HG03378 (cell line): ENCODE measurements around the gene OR5K1.

Source experiments
- ATAC-seq: cut with Tn5 transposase; IDR thresholded peaks from one replicate; pipeline ENCODE4 v1.9.1; 2021; ENCODE audit warnings: mild to moderate bottlenecking, moderate library complexity; ENCODE audit not compliant: unreplicated experiment

OR5K1 gene

GRCh38 chr3:98462901-98463300 lies at the start of gene OR5K1:
TSS of gene OR5K1 (plus strand) at chr3:98463201. CDS start at chr3:98469577, 6,376 bp downstream.
- ATAC-seq, result no peak

GRCh38 chr3:98432575-98432974 lies 30.4 kb upstream of the OR5K1 start:
- ATAC-seq, result no peak

GRCh38 chr3:98433764-98434163 lies 29.2 kb upstream of the OR5K1 start:
- ATAC-seq, result no peak

- ATAC-seq, result no peak
Measured at GRCh38 chr3:98434412-98434811, 28.6 kb upstream of the OR5K1 start.

GRCh38 chr3:98440283-98440682 lies 22.7 kb upstream of the OR5K1 start:
- no peak for ATAC-seq

GRCh38 chr3:98445949-98446406 lies 17.0 kb upstream of the OR5K1 start:
- peak; percentile 95 for ATAC-seq

GRCh38 chr3:98449606-98450193 lies 13.3 kb upstream of the OR5K1 start:
- ATAC-seq, result peak; percentile 29

GRCh38 chr3:98450372-98450771 lies 12.6 kb upstream of the OR5K1 start:
- ATAC-seq, result no peak

GRCh38 chr3:98453827-98454226 lies 9.2 kb upstream of the OR5K1 start:
- no peak for ATAC-seq

- ATAC-seq, result no peak
Measured at GRCh38 chr3:98454929-98455328, 8.1 kb upstream of the OR5K1 start.

GRCh38 chr3:98457543-98457942 lies 5.5 kb upstream of the OR5K1 start:
- no peak for ATAC-seq

GRCh38 chr3:98460220-98460619 lies 2.8 kb upstream of the OR5K1 start:
- no peak for ATAC-seq

- no peak for ATAC-seq
Measured at GRCh38 chr3:98482717-98483482, 19.9 kb downstream of the OR5K1 start.

GRCh38 chr3:98483626-98484025 lies 20.6 kb downstream of the OR5K1 start:
- no peak for ATAC-seq

- no peak for ATAC-seq
Measured at GRCh38 chr3:98497381-98497780, 34.4 kb downstream of the OR5K1 start, which contains the start of gene OR5K2. TSS of gene OR5K2 (plus strand) at chr3:98497681. CDS start at chr3:98497681, 0 bp downstream.

- ATAC-seq, result no peak
Measured at GRCh38 chr3:98500019-98500418, 37.0 kb downstream of the OR5K1 start.

GRCh38 chr3:98501270-98501669 lies 38.3 kb downstream of the OR5K1 start:
- ATAC-seq, result no peak

GRCh38 chr3:98501863-98502576 lies 39.0 kb downstream of the OR5K1 start:
- no peak for ATAC-seq

- ATAC-seq, result no peak
Measured at GRCh38 chr3:98504539-98504938, 41.5 kb downstream of the OR5K1 start.

- no peak for ATAC-seq
Measured at GRCh38 chr3:98508582-98508981, 45.6 kb downstream of the OR5K1 start.

GRCh38 chr3:98512576-98512975 lies 49.6 kb downstream of the OR5K1 start:
- ATAC-seq, result no peak

GRCh38 chr3:98513091-98513511 lies 50.1 kb downstream of the OR5K1 start:
- ATAC-seq, result no peak
